IPS-20b (cell line): ENCODE data around the gene HOXD3.

Experiments
- H3K27ac ChIP-seq: one replicate; pipeline ENCODE4 v1.5.1; 2013; ENCODE audit warnings: low read length
- H3K27me3 ChIP-seq: 2 replicates; pipeline ENCODE4 v1.6.1; 2013; ENCODE audit warnings: mild to moderate bottlenecking, low read length, inconsistent platforms; ENCODE audit not compliant: insufficient read depth
- H3K36me3 ChIP-seq: 2 replicates; pipeline ENCODE4 v1.6.1; 2013; ENCODE audit warnings: low read depth, mild to moderate bottlenecking, inconsistent platforms, low read length, moderate library complexity; ENCODE audit not compliant: insufficient read depth
- H3K4me1 ChIP-seq: 2 replicates; pipeline ENCODE4 v1.6.1; 2013; ENCODE audit warnings: mild to moderate bottlenecking, control low read depth, inconsistent platforms, low read length, moderate library complexity; ENCODE audit not compliant: insufficient read depth
- H3K4me3 ChIP-seq: 2 replicates; pipeline ENCODE4 v1.5.1; 2013; ENCODE audit warnings: mild to moderate bottlenecking, low read length, inconsistent platforms
- H3K9ac ChIP-seq: 2 replicates; pipeline ENCODE4 v1.6.1; 2013; ENCODE audit warnings: low read depth, mild to moderate bottlenecking, inconsistent platforms, low read length, moderate library complexity
- H3K9me3 ChIP-seq: 2 replicates; pipeline ENCODE4 v1.6.1; 2013; ENCODE audit warnings: mild to moderate bottlenecking, low read depth, low read length, inconsistent platforms; ENCODE audit not compliant: insufficient read depth

HOXD3 gene

DNA sequence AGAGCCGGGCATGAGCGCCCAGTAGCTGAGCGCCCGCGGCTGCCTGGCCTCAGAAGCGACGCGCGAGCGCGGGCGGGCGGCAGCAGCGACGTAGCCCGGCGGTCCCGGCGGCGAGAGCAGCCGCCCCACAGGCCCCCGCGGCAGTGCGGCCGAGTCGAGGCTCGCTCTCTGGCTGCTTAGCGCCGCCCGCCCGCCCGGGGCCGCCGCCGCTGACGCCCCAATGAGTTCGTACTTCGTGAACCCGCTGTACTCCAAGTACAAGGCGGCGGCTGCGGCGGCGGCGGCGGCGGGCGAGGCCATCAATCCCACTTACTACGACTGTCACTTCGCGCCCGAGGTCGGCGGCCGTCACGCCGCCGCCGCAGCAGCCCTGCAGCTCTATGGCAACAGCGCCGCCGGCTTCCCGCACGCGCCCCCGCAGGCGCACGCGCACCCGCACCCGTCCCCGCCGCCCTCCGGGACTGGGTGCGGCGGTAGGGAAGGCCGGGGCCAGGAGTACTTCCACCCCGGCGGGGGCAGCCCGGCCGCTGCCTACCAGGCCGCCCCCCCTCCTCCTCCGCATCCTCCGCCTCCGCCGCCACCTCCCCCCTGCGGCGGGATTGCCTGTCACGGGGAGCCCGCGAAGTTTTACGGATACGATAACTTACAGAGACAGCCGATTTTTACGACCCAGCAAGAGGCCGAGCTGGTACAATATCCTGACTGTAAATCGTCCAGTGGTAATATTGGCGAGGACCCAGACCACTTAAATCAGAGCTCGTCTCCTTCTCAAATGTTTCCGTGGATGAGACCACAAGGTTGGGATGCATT is 26.8 kb upstream of the HOXD3 start:
- no peaks in the 10 kb centered on the region for H3K36me3 ChIP-seq
- no peaks in the 10 kb centered on the region; the same call in 1 of the 2 replicates for H3K4me1 ChIP-seq
- no peak overlapping the region for H3K27ac ChIP-seq
- peaks cover 2% of the 10 kb centered on the region; the same call in 1 of the 2 replicates for H3K9me3 ChIP-seq
- H3K9ac ChIP-seq, result no peak overlapping the region
- peaks cover 100% of the 10 kb centered on the region for H3K27me3 ChIP-seq
- H3K4me3 ChIP-seq, result no peak overlapping the region

DNA sequence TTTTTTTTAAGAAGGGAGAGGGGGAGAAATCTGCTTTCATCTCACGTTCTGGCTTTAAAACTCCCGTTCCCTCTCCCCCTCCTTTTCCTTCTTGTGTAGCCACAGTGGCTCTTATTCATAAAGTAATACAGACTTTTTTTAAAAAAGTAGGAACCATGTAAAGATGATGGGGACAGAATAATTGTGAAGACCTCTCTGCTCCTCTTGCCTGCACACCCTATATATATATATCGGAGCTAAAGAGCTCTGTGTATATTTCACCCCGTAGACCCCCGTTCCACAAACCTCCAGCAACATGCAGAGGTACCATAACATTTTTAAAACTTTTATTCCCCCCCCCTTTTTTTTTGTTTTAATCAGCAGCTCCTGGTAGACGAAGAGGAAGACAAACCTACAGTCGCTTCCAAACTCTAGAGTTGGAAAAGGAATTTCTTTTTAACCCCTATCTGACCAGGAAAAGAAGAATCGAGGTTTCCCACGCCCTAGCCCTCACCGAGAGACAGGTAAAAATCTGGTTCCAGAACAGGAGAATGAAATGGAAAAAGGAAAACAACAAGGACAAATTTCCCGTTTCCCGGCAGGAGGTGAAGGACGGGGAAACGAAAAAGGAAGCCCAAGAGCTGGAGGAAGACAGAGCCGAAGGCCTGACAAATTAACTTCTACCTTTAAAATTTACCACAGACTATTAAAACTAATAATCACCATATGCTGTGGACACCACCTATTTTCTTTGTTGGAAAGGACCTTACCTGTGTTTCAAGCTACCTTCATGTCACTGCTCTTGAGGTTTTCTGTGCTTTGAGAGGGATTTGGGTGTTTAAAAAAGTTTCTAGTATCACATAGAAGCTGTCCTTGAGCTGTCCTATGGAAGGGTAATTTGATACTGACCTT is 25.9 kb upstream of the HOXD3 start:
- H3K4me3 ChIP-seq, result no peak overlapping the region
- H3K27ac ChIP-seq, result no peak overlapping the region
- no peaks in the 10 kb centered on the region; the same call in 1 of the 2 replicates for H3K4me1 ChIP-seq
- H3K36me3 ChIP-seq, result no peaks in the 10 kb centered on the region
- peaks cover 100% of the 10 kb centered on the region for H3K27me3 ChIP-seq
- H3K9ac ChIP-seq, result no peak overlapping the region
- peaks cover 2% of the 10 kb centered on the region; the same call in 1 of the 2 replicates for H3K9me3 ChIP-seq

DNA sequence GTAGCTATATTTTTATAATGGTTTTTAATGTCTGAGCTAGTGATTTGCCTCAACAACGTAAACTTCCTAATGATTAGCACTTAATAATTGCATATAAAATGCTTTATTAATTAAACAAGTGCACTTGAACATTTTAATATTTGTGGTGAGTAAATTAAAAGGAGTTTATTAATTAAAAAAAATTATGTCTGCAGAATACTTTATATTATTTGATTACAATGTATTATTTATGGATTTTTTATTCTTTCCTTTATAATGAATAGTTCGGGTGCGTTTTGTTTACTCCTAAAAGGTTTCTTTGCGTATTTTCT is 25.3 kb upstream of the HOXD3 start:
- Histone ChIP-seq H3K9ac (no peak overlapping the region), H3K4me1 (no peaks in the 10 kb centered on the region; the same call in 1 of the 2 replicates), H3K27me3 (peaks cover 100% of the 10 kb centered on the region), H3K36me3 (no peaks in the 10 kb centered on the region), H3K27ac (no peak overlapping the region), H3K4me3 (no peak overlapping the region), H3K9me3 (peaks cover 2% of the 10 kb centered on the region; the same call in 1 of the 2 replicates)

DNA sequence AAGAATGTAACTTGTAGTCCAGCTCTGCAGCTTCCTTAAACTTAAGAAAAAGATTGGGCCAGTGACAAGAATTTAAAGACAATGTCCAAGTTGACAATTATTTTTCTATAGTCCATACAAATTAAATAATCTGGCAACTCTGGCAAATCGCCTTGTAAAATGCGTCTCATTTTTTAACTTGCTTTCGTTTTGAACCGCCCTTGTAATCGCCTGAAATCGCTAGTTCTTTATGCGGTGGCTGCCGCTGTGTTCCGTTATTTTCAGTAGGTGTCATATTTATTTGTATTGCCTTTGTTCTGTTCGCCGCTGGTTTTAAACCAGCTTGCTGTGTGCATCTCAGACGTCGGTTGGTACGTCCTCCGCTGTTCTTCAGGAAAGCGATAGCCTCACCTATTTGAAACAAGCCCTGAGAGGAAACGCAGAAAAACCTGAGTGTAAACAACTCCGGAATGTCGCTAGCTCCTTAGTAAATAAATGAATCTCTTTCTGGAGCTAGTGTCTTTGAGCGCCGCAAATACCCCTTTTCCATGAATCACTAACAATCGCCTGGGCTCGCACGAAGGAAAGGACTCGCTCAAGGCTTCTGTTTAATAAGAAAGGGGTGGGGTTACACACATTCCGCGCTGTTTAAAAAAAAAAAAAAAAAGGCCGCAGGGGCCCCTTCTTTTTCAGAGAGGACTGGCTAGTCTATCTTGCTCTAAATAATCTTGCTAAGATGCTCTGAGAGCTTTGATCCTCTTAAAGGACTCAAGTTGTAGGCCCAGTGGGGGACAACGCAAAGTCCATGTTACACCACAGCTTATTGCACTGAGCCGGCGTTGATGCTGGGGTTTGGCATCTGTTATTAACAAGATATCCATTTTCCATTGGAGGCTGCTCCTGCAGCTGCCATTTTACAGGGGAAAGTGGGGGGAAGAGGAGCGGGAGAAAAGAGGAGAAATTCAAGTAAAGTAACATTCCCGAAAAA is 24.6 kb upstream of the HOXD3 start:
- Histone ChIP-seq H3K4me1 (no peaks in the 10 kb centered on the region; the same call in 1 of the 2 replicates), H3K36me3 (no peaks in the 10 kb centered on the region), H3K9me3 (peaks cover 2% of the 10 kb centered on the region; the same call in 1 of the 2 replicates), H3K4me3 (no peak overlapping the region), H3K27me3 (peaks cover 100% of the 10 kb centered on the region), H3K27ac (no peak overlapping the region), H3K9ac (no peak overlapping the region)

DNA sequence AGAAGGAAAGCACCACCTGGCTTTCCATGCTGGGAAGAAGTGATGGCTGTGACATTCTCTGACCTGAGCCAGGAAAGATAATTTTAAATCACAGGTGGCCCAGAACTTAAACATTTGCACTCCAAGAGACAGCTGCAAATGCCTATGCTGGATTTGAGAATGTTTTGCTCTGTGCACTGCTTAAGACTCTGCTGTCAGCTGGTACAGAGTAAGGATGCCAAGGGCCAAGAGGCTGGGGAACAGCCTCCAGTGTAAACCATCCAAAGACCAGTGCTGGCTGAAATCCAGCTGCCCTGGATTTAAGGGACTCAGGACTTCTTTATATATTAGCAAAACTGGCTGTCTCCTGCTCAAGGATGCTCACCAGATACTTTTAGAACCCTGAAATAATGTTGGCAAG is 23.7 kb upstream of the HOXD3 start:
- Histone ChIP-seq H3K36me3 (no peaks in the 10 kb centered on the region), H3K9me3 (peaks cover 2% of the 10 kb centered on the region; the same call in 1 of the 2 replicates), H3K27ac (no peak overlapping the region), H3K27me3 (peaks cover 100% of the 10 kb centered on the region), H3K4me1 (no peaks in the 10 kb centered on the region; the same call in 1 of the 2 replicates), H3K4me3 (no peak overlapping the region), H3K9ac (no peak overlapping the region)

DNA sequence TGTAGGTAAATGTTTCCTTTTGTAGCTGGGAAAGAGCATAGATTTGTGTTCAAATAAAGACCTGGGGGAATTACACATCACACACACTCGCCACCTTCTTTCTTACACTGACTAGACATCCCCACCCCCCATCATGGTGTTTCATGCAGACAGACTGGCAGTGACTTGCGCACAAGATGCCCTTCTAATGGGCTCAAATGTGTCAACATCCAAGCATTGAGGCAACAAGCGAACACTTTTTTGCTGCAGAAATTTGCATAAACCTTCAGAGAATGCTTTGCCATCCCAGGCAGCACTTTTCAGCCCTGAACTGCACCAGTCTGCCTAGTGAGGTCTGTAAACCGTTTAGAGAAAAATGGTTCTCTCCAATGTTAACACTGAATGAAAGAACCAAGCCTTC is 23.1 kb upstream of the HOXD3 start:
- H3K9ac ChIP-seq, result no peak overlapping the region
- H3K27me3 ChIP-seq, result peaks cover 100% of the 10 kb centered on the region
- peaks cover 2% of the 10 kb centered on the region; the same call in 1 of the 2 replicates for H3K9me3 ChIP-seq
- H3K4me1 ChIP-seq, result no peaks in the 10 kb centered on the region; the same call in 1 of the 2 replicates
- no peak overlapping the region for H3K27ac ChIP-seq
- H3K4me3 ChIP-seq, result no peak overlapping the region
- no peaks in the 10 kb centered on the region for H3K36me3 ChIP-seq

DNA sequence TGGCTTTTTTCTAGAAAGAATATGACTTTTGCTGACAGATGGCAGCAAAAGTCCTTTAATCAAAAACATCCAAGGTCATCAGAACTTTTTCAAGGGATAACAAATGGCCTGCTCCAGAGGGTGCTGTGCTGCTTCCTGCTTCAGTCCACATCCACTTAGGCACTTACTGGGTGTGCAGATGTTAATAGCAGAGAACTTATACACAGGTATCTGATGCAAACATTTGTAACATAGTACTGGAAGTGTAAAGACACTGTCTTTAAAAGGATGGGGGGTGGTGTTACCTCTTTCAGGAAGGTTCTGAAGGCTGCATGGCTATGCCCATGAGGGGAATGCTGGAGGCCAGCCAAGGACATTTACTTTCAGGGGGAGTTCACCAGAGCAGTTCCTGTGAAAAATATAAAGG is 22.1 kb upstream of the HOXD3 start:
- H3K4me3 ChIP-seq, result no peak overlapping the region
- no peaks in the 10 kb centered on the region for H3K36me3 ChIP-seq
- H3K27me3 ChIP-seq, result peaks cover 100% of the 10 kb centered on the region
- H3K9ac ChIP-seq, result no peak overlapping the region
- no peak overlapping the region for H3K27ac ChIP-seq
- H3K9me3 ChIP-seq, result peaks cover 2% of the 10 kb centered on the region; the same call in 1 of the 2 replicates
- no peaks in the 10 kb centered on the region; the same call in 1 of the 2 replicates for H3K4me1 ChIP-seq

DNA sequence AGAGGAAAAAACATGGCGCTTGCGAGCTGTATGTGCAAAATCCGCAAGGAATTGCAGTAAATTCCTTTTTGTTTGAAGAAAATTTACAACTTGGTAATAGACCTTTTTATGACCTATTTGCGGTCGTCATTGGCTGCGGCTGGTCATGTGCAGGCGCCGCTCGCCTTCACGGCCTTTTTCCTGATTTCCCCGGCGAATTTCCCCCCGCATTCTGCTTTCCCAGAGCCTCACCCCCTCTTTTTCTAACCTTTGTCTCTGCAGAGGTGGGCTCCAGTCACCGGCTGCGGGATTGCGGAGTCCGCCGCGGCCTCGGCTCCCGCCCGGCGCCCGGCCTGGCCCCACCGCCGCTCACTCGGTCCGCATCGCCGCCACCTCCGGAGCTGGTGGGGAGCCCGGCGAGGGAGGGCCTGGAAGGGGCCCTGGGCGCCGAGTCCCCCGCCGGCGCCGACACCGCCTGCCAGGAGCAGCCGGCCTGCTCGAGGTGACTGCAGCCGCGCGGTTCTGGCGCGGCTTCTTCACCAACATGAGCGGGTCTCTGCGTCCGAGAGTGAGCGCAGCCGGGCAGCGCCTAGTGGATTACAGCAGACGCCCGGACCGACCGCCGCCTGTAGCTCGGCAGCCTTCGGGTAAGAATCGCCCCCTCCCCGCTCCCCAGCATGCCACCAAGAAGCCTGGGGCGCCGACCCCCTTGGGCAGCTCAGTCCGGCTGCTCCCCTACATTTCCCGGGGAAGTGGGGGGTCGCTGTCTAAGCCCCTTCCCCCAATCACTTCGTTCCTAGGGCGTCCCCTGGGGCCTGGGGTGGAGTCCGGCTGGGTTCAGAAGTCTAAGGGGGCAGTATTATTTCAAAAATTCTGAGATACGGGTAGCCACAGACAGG is 20.5 kb upstream of the HOXD3 start:
- Histone ChIP-seq H3K36me3 (no peaks in the 10 kb centered on the region), H3K27me3 (peaks cover 100% of the 10 kb centered on the region), H3K4me3 (peak overlapping the region; percentile 47), H3K27ac (no peak overlapping the region), H3K9me3 (no peaks in the 10 kb centered on the region; the same call in 1 of the 2 replicates), H3K9ac (no peak overlapping the region), H3K4me1 (no peaks in the 10 kb centered on the region; the same call in 1 of the 2 replicates)

DNA sequence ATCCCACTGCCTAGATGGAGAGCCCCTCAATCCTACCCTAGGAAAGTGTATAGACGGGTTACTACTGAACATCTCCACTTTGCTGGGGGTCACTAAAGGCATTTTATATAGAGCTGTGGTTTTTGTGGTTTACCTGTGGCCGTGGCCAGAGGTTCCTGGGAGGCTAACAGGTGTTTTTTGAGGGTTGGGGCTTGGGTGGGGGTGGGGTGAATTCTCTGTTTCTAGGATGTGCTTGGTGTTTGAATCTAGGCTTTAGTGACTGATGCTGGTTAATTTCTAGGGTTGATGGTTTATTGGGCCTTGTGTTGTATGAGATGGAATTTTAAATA is 19.9 kb upstream of the HOXD3 start:
- Histone ChIP-seq H3K9ac (no peak overlapping the region), H3K27me3 (peaks cover 100% of the 10 kb centered on the region), H3K27ac (no peak overlapping the region)

DNA sequence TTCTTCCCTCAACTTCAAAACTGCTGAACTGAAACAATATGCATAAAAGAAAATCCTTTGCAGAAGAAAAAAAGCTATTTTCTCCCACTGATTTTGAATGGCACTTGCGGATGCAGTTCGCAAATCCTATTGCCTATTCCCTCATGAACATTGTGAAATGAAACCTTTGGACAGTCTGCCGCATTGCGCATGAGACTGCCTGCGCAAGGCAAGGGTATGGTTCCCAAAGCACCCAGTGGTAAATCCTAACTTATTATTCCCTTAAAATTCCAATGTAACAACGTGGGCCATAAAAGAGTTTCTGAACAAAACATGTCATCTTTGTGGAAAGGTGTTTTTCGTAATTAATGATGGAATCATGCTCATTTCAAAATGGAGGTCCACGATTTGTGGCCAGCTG is 19.2 kb upstream of the HOXD3 start:
- H3K4me1 ChIP-seq, result no peaks in the 10 kb centered on the region
- no peaks in the 10 kb centered on the region for H3K36me3 ChIP-seq
- no peak overlapping the region for H3K27ac ChIP-seq
- peaks cover 100% of the 10 kb centered on the region for H3K27me3 ChIP-seq
- no peak overlapping the region for H3K4me3 ChIP-seq
- no peaks in the 10 kb centered on the region; the same call in 1 of the 2 replicates for H3K9me3 ChIP-seq
- no peak overlapping the region for H3K9ac ChIP-seq

More for the DNA sequence above, 19.9 kb upstream of the HOXD3 start:
- Histone ChIP-seq H3K4me3 (no peak overlapping the region), H3K36me3 (no peaks in the 10 kb centered on the region), H3K9me3 (no peaks in the 10 kb centered on the region; the same call in 1 of the 2 replicates), H3K4me1 (no peaks in the 10 kb centered on the region; the same call in 1 of the 2 replicates)
